ENCODE data around the gene ELF4. TPM values are rescaled to one million over a fixed set of nuclear protein-coding genes. Genes with fewer than 3 reads are reported as not detected.

The ELF4 gene
- total and polyA plus RNA-seq, 10 of the 15 experiments (the other 5 are each of a cell fraction or from before 2014, with no cell fraction given): 4.0 to 36.7 (median 22.6) TPM

- peak overlapping the region; percentile 53; the same call in 1 of the 2 replicates for H3K4me3 ChIP-seq
- H3K9ac ChIP-seq (ENCODE audit: control insufficient read depth, insufficient read depth, low read length): peak overlapping the region; percentile 45; the same call in 1 of the 2 replicates
- no peaks in the 10 kb centered on the region for H3K36me3 ChIP-seq (ENCODE audit: control insufficient read depth in 2 of 2, insufficient read depth in 2 of 2, low read length in 1 of 2)
- no peaks in the 10 kb centered on the region for H3K9me3 ChIP-seq (replicated peaks; ENCODE audit: control insufficient read depth, insufficient read depth, low read length)
- DNase-seq (ENCODE audit: low read depth, low spot score) (no peak), FAIRE-seq (no peak), ATAC-seq (peak; percentile 89)
- POLR2A ChIA-PET: interaction anchor here (0.6 to 3.7 kb wide), 10 partner anchors 10 to 388 kb away, joined by 3 to 23 read pairs (median 5); no protein-coding TSS in a partner anchor
- BruUV-seq (replicated peaks): no TSS peak
- H3K4me2 ChIP-seq (ENCODE audit: control insufficient read depth, insufficient read depth): peak overlapping the region; percentile 83
- H3K4me1 ChIP-seq (ENCODE audit: control insufficient read depth, insufficient read depth, low read length): peaks cover 30% of the 10 kb centered on the region
- 52% methylated on average over 51 of the region's 58 CpGs for WGBS (ENCODE audit: insufficient coverage, insufficient replicate concordance, low lambda C conversion rate, missing lambda C conversion rate)
- in situ Hi-C loops (cut with MboI): no loop called here
- no peaks in the 10 kb centered on the region for H3K79me2 ChIP-seq (ENCODE audit: control insufficient read depth, insufficient read depth, low read length)
- H2AFZ ChIP-seq (ENCODE audit: control insufficient read depth, low read depth, low read length): peak overlapping the region; percentile 61; the same call in 1 of the 2 replicates
- RAD21 ChIA-PET (ENCODE audit: unreplicated experiment): interaction anchor here (1.0 to 5.6 kb wide), 10 partner anchors 12 to 71 kb away, joined by 3 to 75 read pairs (median 6); no protein-coding TSS in a partner anchor
- no peaks in the 10 kb centered on the region for H3K27me3 ChIP-seq (replicated peaks in 1 of 2; ENCODE audit: control insufficient read depth in 2 of 2, insufficient read depth in 2 of 2, low read length in 1 of 2)
- CTCF ChIA-PET: interaction anchor here (0.6 to 6.4 kb wide), 13 partner anchors 12 to 196 kb away, joined by 3 to 75 read pairs (median 6); partner anchors contain the start of gene AIFM1
- peak overlapping the region; percentile 65 for H3K27ac ChIP-seq (ENCODE audit: control insufficient read depth, insufficient read depth)
- intact Hi-C loops (cut with micrococcal nuclease; ENCODE audit: unreplicated experiment): loop anchor here (1.0 to 5.0 kb wide), 2 partner anchors 39 to 51 kb away; partner anchors contain the start of gene RAB33A
- H4K20me1 ChIP-seq (ENCODE audit: control insufficient read depth, insufficient read depth): no peaks in the 10 kb centered on the region
- SMC1A ChIA-PET (ENCODE audit: uncharacterized antibody, unreplicated experiment): interaction anchor here (0.6 to 5.3 kb wide), 5 partner anchors 13 to 438 kb away, joined by 3 to 68 read pairs (median 4); no protein-coding TSS in a partner anchor
- TF ChIP-seq LARP7 (IDR thresholded peaks at IDR 0.05) (peak; percentile 74), MYB (IDR thresholded peaks at IDR 0.05; ENCODE audit: borderline replicate concordance, low read depth, low read length) (no peak), SMC3 (IDR thresholded peaks at IDR 0.05; ENCODE audit: borderline replicate concordance, low read length) (peak; percentile 50; the same call in 1 of the 2 replicates), GATAD2B (conservative IDR thresholded peaks at IDR 0.05; ENCODE audit: low read depth) (peak; percentile 67; the same call in 1 of the 2 replicates), EED (IDR thresholded peaks at IDR 0.05; ENCODE audit: low read depth) (peak; percentile 44; the same call in 1 of the 2 replicates), JUND (IDR thresholded peaks at IDR 0.05; ENCODE audit: low read depth, low read length) (no peak), BACH1 (IDR thresholded peaks at IDR 0.05; ENCODE audit: borderline replicate concordance) (no peak), NR2F1 (conservative IDR thresholded peaks at IDR 0.05) (0 out of 2 replicates have a peak, but pooled peaks have one; percentile 26), RBBP5 (conservative IDR thresholded peaks at IDR 0.05) (no peak), RAD21 (IDR thresholded peaks at IDR 0.05; ENCODE audit: insufficient read depth, low read depth, low read length) (peak; percentile 64), BHLHE40 (IDR thresholded peaks at IDR 0.05; ENCODE audit: borderline replicate concordance in 1 of 2, low read depth in 2 of 2, low read length in 1 of 2) (peak; percentile 23 to 52; a peak in 2 of 4 replicates), FOXM1 (IDR thresholded peaks at IDR 0.05; ENCODE audit: low read depth, low read length) (no peak), SMARCA5 (IDR thresholded peaks at IDR 0.05) (peak; percentile 76; the same call in 1 of the 2 replicates), ATF2 (IDR thresholded peaks at IDR 0.05; ENCODE audit: low read length) (no peak), POLR2A (IDR thresholded peaks at IDR 0.05; ENCODE audit: low read depth, low read length) (peak; percentile 45; the same call in 1 of the 2 replicates), IKZF1 (conservative IDR thresholded peaks at IDR 0.05) (peak; percentile 68), WRNIP1 (IDR thresholded peaks at IDR 0.05; ENCODE audit: borderline replicate concordance, low read depth, low read length) (no peak)
- TF ChIP-seq, protein P1, sequence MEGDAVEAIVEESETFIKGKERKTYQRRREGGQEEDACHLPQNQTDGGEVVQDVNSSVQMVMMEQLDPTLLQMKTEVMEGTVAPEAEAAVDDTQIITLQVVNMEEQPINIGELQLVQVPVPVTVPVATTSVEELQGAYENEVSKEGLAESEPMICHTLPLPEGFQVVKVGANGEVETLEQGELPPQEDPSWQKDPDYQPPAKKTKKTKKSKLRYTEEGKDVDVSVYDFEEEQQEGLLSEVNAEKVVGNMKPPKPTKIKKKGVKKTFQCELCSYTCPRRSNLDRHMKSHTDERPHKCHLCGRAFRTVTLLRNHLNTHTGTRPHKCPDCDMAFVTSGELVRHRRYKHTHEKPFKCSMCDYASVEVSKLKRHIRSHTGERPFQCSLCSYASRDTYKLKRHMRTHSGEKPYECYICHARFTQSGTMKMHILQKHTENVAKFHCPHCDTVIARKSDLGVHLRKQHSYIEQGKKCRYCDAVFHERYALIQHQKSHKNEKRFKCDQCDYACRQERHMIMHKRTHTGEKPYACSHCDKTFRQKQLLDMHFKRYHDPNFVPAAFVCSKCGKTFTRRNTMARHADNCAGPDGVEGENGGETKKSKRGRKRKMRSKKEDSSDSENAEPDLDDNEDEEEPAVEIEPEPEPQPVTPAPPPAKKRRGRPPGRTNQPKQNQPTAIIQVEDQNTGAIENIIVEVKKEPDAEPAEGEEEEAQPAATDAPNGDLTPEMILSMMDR (IDR thresholded peaks at IDR 0.05 in 2 of 3, conservative IDR thresholded peaks at IDR 0.05 in 1 of 3; ENCODE audit: control insufficient read depth in 2 of 3, extremely low read depth in 1 of 3, insufficient read depth in 1 of 3, low read depth in 3 of 3, low read length in 3 of 3): peak; percentile 48 to 56 (median 53); a peak in 4 of 6 replicates
Observed at GRCh38 chrX:130120746-130121504, 10.6 kb upstream of the ELF4 start.

Data from GM12878 (cell line).